GM19025 (cell line): ENCODE results near the gene MAP3K12.
"Not testable (repeated sequence)": the region's sequence is repeated elsewhere in the genome, so short reads cannot be mapped to it uniquely, and the experiment has no call there.

Experiments used
- ATAC-seq: cut with Tn5 transposase; IDR thresholded peaks from one replicate; pipeline ENCODE4 v1.9.1; 2021; ENCODE audit warnings: mild to moderate bottlenecking, low read depth, moderate library complexity; ENCODE audit not compliant: unreplicated experiment

The MAP3K12 gene

DNA sequence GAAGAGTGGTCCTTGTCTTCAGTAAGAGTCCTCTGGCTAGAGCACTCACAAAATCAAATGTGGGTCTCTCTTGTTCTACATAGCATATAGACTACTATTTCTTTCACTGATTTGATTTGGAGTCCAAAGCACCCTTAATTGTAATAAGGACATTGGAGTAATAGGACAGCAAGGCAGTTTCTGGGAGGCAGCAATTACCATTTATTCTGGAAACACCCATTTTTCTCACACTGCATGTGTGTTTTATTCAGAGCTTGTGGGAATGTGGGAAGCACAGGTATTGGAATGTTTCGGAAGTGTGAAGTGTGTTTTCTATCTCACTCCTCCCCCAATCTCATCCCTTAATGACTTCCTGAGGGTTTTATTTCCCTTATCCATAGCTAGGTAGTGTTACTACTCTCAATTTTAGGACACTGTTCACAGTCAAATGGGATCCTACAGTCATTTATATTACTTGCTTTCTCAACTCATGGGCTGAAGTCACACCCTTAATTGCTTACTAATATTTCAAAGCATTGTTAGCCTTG lies 27.1 kb downstream of the MAP3K12 start:
- ATAC-seq: no peak

DNA sequence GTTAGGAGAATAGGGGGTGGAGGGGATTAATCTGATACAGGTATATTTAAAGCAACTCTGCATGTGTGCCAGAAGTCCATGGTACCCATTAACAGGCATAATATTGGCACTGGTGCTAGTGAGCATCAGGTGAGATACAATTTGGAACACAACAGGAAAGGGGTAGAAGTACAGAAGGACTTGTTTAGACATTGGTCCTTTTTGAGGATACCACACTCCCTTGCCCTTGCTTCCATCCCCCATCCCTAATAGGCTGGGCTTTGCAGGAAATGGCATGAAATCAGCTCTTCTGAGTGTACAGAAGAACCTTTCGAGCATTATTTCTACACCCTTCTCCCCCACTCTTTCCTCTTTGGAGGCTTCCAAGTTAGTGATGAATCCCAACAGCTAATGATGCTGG lies 31.0 kb downstream of the MAP3K12 start:
- ATAC-seq: no peak

DNA sequence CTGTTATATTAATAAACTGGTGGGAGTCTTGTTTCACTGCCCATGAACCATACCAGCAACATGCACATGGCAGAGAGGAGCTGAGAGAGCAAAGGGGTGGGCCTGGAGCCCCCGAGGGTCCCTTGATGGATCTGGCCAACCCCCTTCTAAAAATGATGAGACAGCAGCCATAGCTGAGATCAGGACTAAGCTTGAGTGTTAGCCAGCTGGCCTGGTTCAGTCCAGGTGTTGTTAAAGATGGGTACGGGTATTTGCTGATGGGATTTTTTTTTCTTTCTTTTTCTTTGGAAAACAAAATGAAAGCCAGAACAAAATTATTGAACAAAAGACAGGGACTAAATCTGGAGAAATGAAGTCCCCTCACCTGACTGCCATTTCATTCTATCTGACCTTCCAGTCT lies 31.4 kb downstream of the MAP3K12 start:
- ATAC-seq: no peak

DNA sequence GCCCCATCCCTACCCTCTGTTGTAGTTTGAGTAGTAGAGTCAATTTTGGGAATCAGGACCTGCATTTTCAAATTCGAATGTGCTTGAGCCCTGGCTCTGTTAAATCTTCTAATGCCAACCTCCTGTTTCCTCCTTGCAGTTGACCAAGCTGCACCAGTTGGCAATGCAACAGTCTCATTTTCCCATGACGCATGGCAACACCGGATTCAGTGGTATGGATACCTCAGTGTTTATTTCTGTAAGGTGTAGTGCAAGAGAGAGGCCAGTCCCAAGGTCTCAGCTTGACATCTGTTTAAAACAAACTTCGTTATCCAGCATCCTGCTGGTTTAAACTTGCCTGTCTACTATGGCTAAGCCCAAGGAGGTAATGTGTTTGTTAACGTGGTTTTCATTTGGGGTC lies 32.2 kb downstream of the MAP3K12 start:
- no peak for ATAC-seq

DNA sequence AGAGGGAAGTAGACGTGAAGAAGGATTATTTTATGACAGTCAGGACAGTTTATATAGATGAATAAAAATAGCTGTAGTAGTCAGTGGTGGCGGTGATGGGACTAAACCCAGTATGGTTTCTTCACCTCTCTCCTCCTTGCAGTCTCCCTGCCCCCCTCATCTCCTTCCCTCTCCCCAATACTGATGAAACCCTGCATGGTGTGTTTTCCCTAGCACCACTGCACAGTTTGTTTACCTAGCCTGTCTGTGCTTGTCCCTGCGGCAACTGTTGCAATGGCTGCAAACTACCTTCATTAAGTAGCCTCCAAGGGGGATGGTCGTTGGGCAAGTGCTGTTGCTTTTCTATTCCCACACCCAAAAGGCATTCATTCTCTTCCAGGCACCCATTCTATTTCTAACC lies 32.6 kb downstream of the MAP3K12 start:
- no peak for ATAC-seq

DNA sequence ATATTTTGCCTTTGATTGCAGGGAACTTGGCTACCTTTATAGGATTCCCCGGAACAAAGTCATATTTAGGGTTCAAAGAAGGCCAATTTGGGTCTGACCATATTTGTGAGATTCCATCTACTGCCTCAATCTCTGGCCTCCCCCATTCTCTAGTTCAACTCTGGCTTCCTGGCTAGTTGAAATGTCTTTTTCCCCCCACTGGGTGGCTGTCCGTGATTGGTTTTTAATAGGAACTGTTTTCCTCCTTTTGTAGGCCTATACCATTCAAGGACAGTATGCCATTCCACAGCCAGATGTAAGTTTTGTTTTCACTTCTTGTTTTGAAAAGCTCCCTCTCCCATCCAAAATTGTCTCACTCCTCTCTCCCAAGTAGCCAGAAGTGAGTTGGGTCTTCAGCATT lies 33.6 kb downstream of the MAP3K12 start:
- ATAC-seq: no peak

DNA sequence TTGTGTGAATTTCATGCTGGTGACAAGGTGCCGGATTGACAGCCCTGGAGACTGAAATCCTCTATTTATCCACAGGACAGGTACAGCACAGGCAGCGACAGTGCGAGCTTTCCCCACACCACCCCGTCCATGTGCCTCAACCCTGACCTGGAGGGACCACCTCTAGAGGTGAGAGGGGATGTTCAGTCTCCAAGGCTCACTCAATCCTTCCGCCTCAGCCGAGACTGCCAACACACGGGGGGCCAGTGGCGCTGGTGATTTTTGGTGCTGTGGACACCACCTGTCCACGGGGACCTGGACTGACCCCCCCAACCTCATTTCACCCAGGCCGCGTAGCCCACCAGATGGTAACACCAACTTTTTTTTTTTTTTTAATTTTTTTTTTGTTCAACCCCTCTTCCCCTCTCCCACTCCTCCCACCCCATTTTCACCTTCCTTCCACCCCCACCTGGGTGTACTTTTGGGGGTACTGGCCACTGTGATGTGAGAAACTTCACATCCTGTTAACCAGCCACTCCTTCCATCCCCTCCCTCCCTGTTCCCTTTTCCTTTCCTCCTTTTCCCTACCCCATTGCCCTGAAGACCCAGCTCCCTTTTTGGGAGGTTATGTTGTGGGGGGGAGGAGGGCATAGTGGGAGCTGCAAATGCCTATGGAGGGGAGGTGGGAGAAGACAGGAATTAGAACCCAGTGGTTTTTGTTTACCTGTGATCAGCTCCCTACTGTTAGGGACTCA lies 34.4 kb downstream of the MAP3K12 start:
- ATAC-seq: no peak

DNA sequence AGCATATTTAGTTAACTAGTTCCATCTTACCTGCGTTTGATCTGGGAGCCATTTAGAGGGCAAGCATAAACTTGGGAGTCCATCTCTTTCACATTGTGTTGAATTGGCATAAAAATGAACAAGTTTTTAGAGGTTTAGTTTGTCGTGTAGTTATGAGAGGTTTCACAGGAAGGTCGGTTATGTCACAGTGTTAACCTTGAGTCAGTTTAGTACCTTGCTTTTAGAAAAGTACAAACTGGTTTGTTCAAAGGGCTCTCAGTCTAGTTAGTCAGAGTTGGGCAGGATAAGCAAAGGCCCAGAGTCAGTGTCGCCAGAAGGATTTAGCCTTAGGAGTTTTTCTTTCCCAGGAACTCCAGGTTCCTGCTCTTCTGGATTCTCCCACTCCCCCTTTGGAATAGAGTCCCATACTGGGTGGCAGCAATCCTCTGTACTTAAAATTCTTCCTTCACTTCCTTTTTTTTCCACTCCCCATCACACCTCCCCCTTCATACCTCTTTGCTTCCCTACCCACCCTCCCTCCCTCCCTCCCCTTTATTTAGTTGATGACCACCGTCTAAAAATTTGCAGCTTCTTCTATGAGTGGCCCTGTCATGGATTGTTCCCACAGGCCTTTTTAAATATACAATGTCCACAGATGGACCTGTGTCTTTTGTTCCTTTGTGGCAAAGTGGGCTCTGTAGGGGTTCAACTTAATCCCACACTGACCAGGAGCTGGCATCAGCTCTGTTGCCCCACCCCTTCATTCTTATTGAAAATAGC lies 35.3 kb downstream of the MAP3K12 start:
- ATAC-seq: no peak

DNA sequence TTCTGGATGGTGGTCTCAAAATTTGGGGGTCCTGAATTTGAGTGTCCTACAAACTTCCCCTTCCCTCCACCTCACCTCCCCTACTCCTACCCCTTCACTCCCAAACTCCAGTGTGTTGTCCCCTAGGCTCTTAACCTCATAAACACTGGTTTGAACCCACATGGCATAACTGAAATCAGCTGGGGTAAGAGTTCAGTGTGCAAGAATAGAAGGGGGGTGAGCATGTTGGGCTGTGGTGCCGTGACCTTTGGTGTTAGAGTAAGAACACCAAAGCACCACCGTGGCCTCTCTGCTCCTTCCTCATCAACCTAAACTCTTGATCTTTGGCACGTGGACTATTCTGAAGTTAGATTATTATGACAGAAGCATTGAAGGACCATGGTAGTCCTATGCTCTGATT lies 36.3 kb downstream of the MAP3K12 start:
- ATAC-seq: no peak

DNA sequence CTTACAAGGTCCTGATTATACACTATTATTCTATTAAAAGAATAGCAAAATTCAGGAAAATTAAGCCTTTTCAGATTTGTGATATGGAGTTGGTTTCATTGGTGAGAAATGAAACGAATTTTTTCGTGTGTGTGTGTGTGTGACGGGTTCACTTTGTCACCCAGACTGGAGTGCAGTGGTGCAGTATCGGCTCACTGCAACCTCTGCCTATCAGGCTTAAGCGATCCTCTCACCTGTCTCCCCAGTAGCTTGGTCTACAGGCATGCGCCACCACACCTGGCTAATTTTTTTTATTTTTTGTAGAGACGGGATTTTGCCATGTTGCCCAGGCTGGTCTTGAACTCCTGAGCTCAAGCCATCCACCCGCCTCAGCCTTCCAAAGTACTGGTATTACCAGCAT lies 37.7 kb downstream of the MAP3K12 start:
- no peak for ATAC-seq

DNA sequence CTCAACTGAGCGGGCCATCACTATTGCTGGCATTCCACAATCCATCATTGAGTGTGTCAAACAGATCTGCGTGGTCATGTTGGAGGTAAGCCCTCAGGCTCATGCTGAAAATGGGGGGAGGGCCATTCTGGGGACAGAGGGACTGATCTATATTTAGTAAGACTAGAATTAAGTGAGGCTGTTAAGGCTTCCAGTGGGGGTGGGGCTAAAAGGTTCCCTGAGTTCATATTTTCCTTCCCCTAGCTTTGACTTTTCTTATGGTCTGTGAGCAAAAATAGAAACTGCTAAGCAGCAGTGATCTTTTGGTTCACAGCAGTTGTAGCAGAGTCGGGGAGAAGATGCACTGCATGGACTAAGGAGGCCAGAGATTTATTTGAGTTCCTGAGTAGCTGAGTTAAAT lies 38.2 kb downstream of the MAP3K12 start:
- no peak for ATAC-seq

DNA sequence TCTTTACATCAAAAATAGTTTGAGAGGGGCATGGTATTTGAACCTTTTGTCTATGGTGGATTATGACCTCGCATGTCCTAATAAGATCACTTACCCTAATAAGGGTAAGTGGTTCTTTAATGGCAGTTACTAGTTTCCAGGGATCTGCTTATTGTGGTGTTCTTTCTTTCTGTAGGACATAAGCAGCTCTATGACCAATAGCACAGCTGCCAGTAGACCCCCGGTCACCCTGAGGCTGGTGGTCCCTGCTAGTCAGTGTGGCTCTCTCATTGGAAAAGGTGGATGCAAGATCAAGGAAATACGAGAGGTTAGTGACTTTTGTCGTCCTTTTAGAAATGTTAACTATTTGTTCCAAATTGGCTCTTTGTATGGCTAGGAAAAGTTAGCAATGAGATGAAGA lies 40.2 kb downstream of the MAP3K12 start:
- ATAC-seq: no peak

DNA sequence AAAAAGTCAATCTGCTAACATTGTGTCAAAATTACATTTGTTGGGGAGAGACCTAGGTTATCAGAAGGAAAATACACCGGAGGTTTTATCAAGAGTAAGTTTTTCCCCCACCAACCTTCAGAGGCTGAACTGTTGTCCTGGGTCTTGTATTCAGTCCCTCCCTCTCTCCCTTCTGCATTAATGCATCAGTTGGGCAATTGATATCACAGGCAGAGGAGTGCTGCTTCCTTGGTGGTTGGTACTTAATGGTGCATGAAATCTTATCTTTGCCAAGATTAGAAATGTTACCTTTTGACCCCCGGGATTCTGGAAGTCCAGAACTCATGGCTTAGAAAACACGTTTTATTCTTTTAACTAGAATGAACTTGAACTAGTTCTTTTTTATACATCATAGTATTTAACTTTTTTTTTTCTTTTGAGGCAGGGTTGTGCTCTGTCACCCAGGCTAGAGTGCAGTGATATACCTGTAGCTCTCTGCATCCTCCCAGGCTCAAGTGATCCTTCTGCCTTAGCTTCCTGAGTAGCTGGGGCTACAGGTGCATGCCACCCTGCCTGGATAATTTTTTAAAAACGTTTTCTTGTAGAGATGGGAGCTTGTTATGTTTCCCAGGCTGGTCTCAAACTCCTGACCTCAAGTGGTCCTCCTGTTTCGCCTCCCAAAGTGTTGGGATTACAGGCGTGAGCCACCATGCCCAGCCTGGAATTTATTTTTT lies 42.4 kb downstream of the MAP3K12 start:
- ATAC-seq: no peak

DNA sequence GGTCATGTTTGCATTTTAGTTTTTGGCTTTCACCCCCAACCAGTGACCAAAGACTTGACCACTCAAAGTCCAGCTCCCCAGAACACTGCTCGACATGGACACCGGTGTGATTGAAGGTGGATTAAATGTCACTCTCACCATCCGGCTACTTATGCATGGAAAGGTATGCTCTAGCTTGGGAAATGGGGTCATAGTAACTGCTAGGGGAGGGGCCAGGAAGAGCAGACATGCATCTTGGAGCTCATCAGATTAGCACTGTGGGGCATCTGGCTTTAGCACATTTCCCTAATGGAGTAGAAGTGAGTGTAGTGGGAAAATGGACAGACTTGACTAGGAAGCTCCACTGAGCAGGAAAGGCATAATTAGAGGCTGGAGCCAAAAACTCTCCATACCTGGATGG lies 44.6 kb downstream of the MAP3K12 start:
- ATAC-seq: no peak

DNA sequence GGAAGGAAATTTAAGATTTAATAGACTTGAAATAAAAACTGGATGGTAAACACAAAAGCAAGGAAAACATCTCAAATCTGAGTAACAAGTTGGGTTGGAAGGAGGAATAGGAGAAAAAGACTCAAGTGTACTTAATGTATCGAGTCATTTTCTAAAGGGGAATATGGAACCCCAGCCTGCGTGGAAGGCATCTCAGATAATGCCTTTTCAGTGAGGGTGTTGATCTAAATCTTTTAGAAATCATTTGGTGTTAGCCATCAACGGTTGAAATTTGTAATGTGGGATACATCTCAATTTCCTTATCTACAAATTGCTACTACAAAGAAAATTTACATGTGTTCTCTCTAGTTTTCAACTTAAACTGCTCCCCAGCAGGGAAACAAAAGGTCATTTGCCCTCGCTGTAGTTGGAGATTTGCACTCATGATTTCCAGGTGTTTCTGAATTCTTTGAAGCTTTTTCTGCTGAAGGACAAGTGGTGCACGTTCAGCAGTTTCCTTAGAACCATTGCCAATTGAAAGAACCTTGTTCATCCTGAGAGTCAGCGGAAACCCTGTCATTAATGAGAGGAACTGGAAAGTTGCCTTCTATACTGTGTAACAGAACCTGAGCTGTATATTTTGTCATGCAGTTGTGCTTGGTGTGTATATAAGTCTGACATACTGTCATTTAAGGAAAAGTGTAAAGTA lies 45.2 kb downstream of the MAP3K12 start:
- ATAC-seq: no peak

DNA sequence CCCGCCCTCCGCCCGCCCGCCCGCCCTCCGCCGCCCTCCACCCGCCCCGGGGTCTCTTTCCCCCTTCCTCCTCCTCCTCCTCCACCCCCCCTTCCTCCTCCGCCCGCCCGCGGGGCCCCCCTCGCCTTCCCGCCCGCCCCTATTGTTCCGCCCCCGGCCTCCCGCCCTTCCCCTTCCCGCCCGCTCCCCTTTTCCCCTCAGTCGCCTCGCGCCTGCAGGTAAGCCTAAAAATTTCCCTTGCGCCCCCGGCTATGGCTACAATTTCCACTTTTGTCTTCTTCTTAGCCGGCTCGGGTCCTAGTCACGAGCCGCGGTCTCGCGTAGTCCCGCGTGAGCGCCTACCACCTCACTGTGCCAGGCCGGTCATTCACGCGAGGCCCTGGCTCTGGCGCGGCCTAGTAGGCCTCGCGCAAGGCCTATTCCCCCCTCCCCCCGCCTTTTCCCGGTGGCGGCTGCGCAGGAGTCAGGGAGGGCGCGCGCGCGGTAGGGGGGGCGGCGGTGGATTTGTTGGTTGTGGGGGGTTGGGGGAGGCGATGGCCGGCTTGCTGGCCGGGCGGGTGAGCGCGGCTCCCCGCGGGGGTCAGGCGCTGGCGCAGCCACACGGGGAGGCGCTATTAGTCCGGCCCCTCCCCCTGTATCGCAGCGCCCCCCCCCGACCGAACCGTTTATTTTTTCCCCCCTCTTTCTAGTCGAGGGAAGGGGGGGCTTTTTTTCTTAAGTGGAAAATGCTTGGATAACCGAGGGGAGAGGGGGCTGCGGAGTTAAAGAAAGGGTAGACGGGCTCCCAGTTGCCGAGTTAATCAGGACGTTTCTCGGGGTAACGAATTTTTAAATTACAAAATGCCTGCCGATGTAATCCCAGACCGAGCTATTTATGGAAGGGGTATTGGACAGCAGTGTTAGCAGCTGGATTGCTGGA lies 46.8 kb downstream of the MAP3K12 start:
- no peak for ATAC-seq

DNA sequence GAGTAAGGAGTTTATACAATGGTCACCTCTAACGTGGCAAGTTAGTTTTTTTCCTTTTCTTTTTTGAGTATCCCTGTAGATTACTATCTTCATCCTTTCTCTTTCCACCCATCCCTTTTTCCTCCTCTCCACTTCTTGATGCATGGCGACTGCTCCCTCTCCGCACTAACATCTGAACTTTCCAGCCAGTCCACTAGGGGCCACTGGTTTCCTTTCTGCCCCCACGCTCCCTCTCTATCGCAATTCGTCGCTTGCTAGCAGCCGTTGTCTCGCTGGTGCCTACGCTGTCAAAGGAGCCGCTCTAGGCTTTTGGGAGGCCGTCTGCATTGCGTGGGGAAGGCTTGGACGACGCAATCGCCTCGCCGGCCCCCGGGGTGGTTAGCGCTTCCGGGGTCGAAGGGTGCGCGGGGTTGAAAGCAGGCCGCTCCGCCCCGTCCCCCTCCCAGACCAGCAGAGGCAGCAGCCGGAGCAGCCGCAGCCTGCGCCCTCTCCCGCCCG lies 47.5 kb downstream of the MAP3K12 start, which contains the start of gene PCBP2:
PCBP2 (plus strand) TSS at position 442 of the 498 bp plus-strand sequence. CDS start 2,699 bp downstream, outside the sequence.
- peak; percentile 95 for ATAC-seq

DNA sequence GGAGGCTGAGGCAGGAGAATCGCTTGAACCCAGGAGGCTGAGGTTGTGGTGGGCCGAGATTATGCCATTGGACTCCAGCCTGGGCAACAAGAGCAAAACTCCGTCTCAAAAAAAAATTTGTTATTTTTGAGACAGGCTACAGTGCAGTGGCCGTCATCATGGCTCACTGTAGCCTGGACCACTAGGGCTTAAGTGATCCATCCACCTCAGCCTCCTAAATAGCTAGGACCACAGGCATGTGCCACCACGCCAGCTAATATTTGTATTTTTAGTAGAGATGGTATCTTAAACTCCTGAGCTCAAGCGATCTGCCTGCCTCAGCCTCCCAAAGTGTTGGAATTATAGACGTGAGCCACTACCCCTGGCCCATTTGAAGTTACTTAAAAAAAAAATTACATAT lies 48.3 kb downstream of the MAP3K12 start:
- ATAC-seq: no peak

DNA sequence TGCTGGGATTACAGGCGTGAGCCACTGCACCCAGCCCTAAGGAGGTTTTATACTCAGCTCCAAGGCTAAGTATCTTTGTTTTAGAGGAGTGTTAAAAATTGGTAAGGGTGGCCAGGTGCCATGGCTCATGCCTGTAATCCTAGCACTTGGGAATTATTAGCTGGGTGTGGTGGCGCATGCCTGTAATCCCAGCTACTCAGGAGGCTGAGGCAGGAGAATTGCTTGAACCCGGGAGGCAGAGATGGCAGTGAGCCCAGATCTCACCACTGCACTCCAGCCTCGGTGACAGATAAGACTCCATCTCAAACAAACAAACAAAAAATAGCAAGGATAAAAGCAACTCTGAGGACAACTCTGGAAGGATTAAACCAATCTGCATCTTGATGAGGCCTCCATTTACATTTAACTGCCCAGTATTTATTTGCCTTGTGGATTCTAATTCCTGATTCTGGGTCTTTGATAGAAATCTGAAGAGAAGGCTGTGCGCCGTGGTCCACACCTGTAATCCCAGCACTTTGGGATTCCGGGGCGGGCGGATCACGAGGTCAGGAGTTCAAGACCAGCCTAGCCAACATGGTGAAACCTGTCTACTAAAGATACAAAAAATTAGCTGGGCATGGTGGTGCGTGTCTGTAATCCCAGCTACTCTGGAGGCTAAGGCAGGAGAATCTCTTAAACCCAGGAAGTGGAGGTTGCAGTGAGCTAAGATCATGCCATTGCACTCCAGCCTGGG lies 54.5 kb downstream of the MAP3K12 start:
- ATAC-seq: not testable (repeated sequence)
